GM12865 (cell line): ENCODE measurements around the gene ARSB.

ENCODE experiments used
- DNase-seq: peaks from one replicate; pipeline ENCODE4 v3.0.0; 2010; ENCODE audit warnings: low read depth
- H3K4me3 ChIP-seq: 2 replicates; pipeline ENCODE4 v1.5.1; 2011; ENCODE audit warnings: mild to moderate bottlenecking, low read depth, low read length, control low read depth
- TF ChIP-seq, protein P1 (sequence below): IDR thresholded peaks from 2 replicates; pipeline ENCODE4 v1.5.1; 2011; ENCODE audit warnings: low read length, control low read depth, low read depth, inconsistent platforms; ENCODE audit not compliant: insufficient read depth; ENCODE audit errors: missing control alignments

Gene ARSB

DNA sequence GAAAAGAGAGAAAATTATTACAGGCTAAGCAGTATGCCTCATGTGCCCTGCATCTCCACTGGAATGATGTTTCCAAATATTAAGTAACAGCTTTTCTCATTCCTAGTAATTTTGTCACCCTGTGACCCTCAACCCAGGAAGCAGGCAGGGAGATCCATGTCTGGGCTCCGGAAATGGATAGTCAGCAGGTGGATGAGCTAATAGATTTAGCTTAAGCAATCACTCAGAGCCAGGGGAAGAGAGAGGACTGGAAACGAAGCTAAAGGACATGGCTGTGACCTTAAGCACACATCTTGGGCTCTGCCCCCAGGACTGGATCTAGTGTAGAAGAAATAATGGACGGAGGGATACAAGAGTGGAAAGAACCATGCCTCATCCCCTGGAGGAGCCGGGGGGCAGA, 89.5 kb downstream of the ARSB start:
- TF ChIP-seq, protein P1, sequence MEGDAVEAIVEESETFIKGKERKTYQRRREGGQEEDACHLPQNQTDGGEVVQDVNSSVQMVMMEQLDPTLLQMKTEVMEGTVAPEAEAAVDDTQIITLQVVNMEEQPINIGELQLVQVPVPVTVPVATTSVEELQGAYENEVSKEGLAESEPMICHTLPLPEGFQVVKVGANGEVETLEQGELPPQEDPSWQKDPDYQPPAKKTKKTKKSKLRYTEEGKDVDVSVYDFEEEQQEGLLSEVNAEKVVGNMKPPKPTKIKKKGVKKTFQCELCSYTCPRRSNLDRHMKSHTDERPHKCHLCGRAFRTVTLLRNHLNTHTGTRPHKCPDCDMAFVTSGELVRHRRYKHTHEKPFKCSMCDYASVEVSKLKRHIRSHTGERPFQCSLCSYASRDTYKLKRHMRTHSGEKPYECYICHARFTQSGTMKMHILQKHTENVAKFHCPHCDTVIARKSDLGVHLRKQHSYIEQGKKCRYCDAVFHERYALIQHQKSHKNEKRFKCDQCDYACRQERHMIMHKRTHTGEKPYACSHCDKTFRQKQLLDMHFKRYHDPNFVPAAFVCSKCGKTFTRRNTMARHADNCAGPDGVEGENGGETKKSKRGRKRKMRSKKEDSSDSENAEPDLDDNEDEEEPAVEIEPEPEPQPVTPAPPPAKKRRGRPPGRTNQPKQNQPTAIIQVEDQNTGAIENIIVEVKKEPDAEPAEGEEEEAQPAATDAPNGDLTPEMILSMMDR: no peak

DNA sequence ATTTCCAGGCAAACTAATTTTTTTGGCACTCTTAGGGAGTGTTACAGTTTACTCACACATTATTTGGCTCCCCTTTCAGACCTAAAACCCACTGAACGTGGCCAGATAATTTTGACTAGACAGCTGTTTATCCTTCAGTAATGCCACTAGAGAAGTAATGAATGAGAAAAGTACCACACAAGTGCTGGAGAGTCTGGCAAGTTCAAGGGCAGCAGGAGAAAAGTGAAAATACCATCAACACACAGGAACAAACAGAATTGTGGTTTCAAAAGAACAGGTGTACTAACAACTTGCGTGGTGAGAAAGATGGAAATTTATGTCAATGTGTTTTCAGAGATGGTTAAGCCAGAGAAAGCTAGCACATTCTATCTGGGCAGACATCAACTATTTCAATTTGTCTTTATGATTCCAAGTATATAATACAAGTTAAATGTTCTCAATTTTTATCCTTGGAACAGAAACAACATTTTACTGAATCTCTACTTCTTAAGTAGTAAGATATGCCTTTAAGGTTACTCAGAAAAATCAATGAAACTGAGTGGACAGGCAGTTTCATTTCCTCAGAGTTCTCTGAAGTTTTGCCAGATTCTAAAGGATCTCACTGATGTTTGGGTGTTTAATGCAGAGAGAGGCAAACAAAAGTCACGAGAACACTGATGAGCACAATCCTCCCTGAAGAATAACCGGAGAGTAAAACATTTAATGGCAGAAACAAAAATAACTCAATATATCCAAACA, 91.0 kb downstream of the ARSB start:
- H3K4me3 ChIP-seq: no peak overlapping the region
- DNase-seq: peak; percentile 41
- TF ChIP-seq, protein P1: no peak

More for the DNA sequence above, 89.5 kb downstream of the ARSB start:
- no peak for DNase-seq
- H3K4me3 ChIP-seq: no peak overlapping the region

DNA sequence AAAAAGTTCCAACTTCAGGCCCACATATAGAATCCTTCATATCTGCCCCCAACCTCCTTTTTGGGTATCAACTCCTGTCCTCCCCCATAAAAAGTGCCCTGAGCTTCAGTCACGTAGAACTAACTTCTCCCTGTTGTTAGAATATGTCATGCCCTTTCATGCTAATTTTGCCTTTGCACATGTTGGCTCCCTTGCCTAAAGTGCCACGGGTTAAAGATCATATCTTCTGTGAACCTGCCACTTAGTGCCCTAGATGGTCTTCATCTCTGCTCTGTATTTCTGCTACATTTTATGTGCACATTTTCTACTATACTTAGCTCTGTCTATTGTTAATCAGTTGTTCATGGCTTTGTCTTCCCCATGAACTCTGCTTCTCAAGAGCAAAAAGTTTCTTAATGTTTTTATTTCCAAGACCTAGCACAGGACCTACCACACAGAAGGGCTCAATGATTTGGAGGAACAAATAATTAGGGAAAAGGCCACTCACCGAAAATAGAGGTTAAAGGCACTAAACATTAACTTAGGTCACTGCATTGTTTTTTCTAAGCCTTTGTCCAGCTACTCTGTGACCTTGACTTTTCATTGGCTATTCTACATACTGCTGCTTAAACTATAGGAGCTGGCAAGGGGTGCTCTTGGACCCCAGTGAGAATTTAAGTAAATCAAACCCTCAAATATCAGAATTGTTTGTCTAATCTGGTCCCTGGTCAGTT, 94.3 kb downstream of the ARSB start:
- TF ChIP-seq, protein P1: no peak
- no peak for DNase-seq
- H3K4me3 ChIP-seq: no peak overlapping the region

DNA sequence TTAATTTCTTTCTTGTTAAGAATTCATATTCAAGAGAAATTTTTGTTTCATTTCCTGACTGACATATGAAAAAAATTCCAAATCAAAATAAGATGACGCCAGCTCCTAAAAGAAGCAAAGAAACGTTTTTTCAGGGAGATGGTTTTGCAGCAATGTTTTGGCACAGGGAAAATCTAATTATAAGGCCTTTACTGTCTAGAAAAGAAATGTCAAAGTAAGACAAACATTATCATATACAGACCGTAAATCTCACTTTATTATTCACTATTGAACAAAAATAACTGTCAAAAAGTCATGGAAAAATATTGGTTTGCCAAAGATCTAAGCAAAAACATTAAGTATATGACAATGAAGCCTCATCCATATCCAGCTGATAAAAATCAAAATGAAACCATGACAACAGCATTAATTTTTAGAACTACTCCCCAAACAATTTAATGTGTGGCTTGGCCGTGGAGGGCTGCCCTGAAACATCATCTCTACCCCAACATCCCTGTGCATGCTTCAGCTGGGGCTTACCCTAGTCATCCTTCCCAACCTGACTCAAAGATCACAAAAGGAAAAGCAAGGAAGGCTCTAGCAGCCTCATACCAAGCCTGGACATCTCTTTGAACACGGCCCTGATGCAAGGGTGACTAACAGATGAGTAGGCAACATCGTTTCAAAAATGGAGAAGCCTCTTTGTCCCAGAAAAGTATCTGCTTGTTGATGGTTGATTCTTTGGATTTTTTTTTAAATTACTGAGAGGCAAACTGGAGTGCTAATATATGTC, 95.6 kb downstream of the ARSB start:
- no peak overlapping the region for H3K4me3 ChIP-seq
- no peak for DNase-seq

DNA sequence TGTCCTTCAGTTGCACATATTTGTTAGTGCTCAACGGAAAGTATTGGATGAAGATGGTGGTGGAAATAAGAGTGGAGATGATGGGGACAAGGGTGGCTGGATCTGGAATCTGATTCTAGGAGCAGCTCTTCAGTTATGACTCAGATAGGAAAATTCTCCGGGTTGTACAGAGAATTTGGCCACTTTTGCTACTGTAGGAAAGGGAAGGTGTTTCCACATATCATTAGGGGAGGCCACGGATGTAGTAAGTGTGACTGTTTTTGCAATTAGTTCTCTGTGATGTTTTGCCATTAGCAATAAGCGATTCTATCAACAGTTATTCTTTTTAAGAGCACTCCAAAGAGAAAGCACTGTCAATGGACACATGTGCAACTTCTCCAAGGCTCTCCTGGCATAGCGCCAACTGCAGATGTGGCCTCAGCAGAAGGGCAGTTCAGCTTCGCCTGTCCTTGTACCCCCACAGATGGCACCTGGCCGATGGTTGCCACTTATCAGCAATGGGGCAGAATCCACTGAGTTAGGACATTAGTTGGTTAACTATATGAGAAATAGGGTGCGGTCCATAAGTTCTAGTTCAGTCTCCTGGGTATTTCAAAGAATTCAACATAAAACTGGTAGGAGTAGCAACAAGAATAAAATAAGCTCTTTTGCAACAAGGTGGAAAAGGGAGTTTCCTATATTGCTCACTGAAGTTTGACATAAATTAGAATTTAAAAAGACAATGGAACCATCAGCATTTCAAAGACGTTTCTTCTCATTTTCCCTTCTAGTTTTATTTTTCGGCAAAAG, 96.3 kb downstream of the ARSB start:
- no peak overlapping the region for H3K4me3 ChIP-seq
- no peak for DNase-seq
- TF ChIP-seq, protein P1: no peak

More for the DNA sequence above, 95.6 kb downstream of the ARSB start:
- TF ChIP-seq, protein P1: no peak

DNA sequence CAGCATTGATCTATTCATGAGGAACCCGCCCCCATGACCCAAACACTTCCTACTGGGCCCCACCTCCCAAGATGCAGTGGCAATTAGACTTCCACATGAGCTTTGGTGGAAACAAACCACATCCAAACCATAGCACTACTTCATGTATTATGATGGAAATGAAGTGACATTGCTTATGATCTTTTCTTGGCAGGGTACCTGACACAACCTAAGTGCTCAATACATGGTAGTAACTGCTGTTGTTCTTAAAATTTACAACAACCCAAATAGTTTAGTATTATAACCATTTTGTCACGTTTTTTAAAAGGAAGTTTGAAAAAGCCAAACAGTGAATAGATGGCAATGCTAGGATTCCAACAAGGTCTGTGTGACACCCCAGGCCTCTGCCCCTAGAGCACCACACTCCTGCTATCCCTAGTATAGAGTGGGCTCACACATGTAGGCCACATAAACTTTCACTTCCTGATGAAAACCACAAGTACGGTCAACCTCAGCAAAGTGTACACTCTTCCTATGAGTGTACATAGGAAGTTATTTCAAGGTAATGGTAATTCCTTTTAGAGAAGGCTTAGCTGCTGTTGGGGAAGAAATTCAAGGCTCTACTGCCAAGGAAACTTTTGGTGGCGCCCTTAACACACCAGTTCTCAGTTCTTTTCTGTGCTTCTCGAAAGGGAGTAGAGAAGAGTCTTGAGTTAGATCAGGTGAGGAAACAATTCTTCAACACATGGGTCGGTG, 97.6 kb downstream of the ARSB start:
- no peak overlapping the region for H3K4me3 ChIP-seq
- TF ChIP-seq, protein P1: no peak
- peak; percentile 86 for DNase-seq
